GM12891 (cell line): ENCODE measurements around the gene WDR45B.

Experiments
- DNase-seq: peaks from one replicate; pipeline ENCODE4 v3.0.0; 2011; ENCODE audit warnings: low spot score; ENCODE audit not compliant: insufficient read length
- FAIRE-seq: peaks from 2 replicates; lab custom pipeline; 2011; peaks lifted over from hg19 to GRCh38; lab: Jason Lieb, UNC
- PAX5 ChIP-seq: IDR thresholded peaks from 2 replicates; pipeline ENCODE4 v1.6.1; 2011; ENCODE audit warnings: low read length, moderate library complexity, mild to moderate bottlenecking; ENCODE audit not compliant: insufficient read depth, severe bottlenecking
- POLR2A ChIP-seq: IDR thresholded peaks from 2 replicates; pipeline ENCODE4 v1.6.1; 2011; ENCODE audit warnings: low read depth, low read length, control low read depth
- POLR2AphosphoS5 ChIP-seq: IDR thresholded peaks from 2 replicates; pipeline ENCODE4 v1.6.1; 2011; ENCODE audit warnings: low read depth, low read length, control low read depth
- POU2F2 ChIP-seq: IDR thresholded peaks from 2 replicates; pipeline ENCODE4 v1.6.1; 2011; ENCODE audit warnings: low read depth, mild to moderate bottlenecking, control low read depth, low read length, moderate library complexity
- SPI1 ChIP-seq: IDR thresholded peaks from 2 replicates; pipeline ENCODE4 v1.6.1; 2011; ENCODE audit warnings: low read depth, low read length, control low read depth
- TAF1 ChIP-seq: IDR thresholded peaks from 2 replicates; pipeline ENCODE4 v1.6.1; 2011; ENCODE audit warnings: low read depth, low read length, control low read depth

Gene WDR45B

DNA sequence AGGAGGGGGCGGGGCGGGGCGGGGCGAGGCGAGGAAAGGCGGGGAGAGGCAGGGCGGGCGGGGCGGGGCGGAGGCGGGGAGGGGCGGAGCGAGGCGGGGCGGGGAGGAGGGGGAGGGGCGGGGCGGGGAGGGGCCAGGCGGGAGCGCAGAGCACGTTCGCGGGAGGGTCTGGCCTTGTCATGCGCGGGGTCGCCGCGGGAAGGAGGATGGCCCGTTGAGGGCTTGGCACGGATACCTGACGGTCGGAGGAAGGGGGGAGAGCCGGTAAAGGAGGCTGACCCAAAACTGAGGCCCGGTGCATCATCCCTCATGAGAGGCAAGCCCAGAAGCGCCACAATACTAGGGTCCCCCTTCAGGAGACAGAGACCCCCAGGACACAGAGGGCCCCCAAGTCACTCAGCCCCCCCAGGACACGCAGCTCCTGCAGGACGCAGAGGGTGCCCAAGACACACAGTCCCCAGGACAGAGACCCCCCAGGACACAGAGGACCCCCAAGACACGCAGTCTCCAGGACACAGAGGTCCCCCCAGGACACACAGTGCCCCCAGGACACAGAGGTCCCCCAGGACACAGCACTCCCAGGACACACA, 593 bp upstream of the WDR45B start:
- TF ChIP-seq SPI1 (no peak), TAF1 (no peak), POU2F2 (no peak), PAX5 (no peak), POLR2A (no peak), POLR2AphosphoS5 (no peak)
- FAIRE-seq (no peak), DNase-seq (peak; percentile 53)

- TF ChIP-seq POU2F2 (no peak), PAX5 (no peak), POLR2A (no peak), POLR2AphosphoS5 (no peak), SPI1 (no peak), TAF1 (no peak)
- peak; percentile 5 for FAIRE-seq
- DNase-seq: peak; percentile 54
Observed at GRCh38 chr17:82647593-82648164, 565 bp downstream of the WDR45B start.

DNA sequence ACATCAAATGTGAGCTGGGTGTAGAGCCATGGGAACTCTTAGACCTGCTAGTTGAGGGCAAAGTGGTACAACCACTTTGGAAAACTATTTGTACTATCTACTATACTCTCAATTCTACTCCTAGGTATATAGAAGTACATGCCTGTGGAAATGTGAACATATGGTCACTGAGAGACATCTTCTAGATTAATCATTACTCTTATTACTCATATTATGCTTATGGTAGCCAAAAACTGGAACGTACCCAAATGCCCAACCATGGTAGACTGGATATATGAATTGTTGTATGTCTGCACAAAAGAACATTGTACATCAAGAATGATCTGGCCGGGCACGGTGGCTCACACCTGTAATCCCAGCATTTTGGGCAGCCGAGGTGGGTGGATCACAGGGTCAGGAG, 2.7 kb downstream of the WDR45B start:
- DNase-seq (no peak), FAIRE-seq (no peak)
- TF ChIP-seq TAF1 (no peak), SPI1 (no peak), POLR2AphosphoS5 (no peak), POU2F2 (no peak)

DNA sequence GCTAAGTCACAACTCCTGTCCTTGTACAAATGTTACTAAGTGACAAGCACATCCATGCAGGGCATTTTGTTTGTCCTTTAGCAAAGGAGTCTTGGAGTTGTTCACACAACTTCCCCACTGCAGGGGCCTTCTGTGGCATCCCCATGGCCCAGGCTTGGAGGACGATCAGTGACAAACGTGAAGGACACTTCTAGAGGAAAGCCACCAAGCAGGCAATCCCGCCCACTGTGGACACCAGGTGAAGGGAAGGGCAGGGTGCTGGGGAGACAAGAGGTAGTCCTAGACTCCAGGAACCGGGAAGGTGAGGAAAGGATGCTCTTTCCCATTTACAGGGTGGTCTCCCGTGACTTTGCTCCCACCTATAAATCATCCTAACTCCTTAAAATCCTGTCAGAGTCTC, 4.1 kb downstream of the WDR45B start:
- TF ChIP-seq POLR2AphosphoS5 (no peak), POU2F2 (no peak), SPI1 (no peak), TAF1 (no peak), POLR2A (no peak)
- FAIRE-seq (no peak), DNase-seq (no peak)

DNA sequence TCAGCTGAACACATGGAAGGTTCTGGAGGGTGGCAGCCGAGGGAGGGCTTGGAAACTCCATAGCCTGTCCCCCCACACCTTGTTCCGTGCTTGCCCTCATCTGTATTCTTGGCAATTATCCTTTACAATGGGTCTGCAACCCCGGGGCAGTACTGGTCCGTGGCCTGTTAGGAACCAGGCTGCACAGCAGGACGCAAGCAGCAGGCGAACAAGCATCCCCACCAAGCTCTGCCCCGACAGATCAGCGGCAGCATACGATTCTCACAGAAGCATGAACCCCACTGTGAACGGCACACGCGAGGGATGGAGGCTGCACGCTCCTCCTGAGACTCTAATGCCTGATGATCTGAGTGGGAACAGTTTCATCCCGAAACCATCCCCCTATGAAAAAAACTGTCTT, 6.2 kb downstream of the WDR45B start:
- FAIRE-seq (no peak), DNase-seq (no peak)
- TF ChIP-seq TAF1: no peak
- TF ChIP-seq SPI1: no peak
- TF ChIP-seq POU2F2: no peak
- no peak for TF ChIP-seq POLR2AphosphoS5
- no peak for TF ChIP-seq PAX5
- TF ChIP-seq POLR2A: no peak

- TF ChIP-seq POLR2A (no peak), SPI1 (no peak), POLR2AphosphoS5 (no peak), POU2F2 (no peak), PAX5 (no peak), TAF1 (no peak)
- FAIRE-seq (no peak), DNase-seq (no peak)
Observed at GRCh38 chr17:82640036-82640435, 8.2 kb downstream of the WDR45B start.

DNA sequence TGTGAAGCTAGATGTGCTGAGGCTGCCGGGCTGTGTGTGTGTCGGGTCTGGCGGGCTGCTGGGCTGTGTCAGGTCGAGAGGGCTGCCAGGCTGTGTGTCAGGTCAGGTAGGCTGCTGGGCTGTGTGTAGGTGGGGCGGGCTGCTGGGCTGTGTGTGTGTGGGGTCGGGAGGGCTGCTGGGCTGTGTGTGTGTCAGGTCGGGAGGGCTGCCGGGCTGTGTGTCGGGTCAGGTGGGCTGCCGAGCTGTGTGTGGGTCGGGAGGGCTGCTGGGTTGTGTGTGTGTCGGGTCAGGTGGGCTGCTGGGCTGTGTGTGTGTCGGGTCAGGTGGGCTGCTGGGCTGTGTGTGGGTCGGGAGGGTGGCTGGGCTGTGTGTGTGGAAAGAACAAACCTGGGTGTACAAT, 8.6 kb downstream of the WDR45B start:
- DNase-seq: no peak
- FAIRE-seq: no peak
- no peak for TF ChIP-seq POLR2AphosphoS5
- TF ChIP-seq PAX5: no peak
- no peak for TF ChIP-seq POU2F2
- TF ChIP-seq TAF1: no peak
- TF ChIP-seq SPI1: no peak
- no peak for TF ChIP-seq POLR2A

GRCh38 chr17:82638183-82638773, 10.0 kb downstream of the WDR45B start:
- TF ChIP-seq POU2F2 (no peak), SPI1 (no peak), PAX5 (no peak), POLR2AphosphoS5 (no peak), TAF1 (no peak), POLR2A (no peak)
- DNase-seq (no peak), FAIRE-seq (no peak)

DNA sequence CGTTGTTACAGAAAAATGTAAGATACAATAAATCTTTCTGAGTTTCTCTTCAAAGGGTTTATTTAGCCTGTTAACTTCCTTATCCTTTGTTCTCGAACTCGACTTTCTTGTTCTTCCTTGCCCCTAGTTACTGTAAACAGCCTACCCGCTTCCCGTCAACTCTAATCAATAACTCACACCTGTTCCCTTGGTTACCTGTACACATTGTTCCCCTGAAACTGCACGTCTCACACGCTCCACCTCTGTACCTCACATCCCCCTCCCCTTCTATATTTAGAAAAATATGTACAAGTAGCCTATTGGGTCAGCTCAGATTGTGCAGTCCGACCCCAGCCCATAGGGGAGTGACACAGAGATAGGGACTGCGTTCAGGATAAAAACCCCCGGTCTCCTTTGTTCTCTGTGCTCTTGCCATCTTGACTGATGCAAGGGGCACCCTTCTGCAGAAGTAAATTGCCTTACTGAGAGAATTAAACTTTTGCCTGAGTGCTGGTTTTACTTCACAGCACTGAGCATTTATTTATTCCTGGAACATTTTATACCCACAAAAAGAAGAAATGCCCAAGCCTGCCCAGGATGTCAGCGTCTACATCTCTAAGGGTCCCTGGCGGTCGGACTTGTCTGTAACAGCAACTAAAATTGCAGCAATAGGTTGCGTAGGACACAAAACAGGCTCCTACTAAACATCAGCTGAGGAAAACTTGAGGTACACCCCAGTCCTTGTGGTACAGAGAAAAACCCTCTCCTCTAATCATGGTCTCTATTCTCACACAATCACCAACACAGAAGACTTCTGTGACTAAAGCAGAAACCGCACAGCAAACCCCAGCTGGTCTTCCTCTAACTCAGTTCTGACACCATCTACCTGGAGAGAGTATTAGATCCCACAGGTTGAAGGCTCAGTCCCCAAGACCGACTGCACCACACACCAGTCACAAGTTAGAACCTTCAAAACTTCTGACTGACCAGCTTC, 11.3 kb downstream of the WDR45B start:
- DNase-seq (no peak), FAIRE-seq (no peak)
- TF ChIP-seq PAX5 (no peak), POLR2AphosphoS5 (no peak), TAF1 (no peak), POLR2A (no peak), POU2F2 (no peak), SPI1 (no peak)
